Coronary artery (tissue), 2 donors: ENCODE results near the gene ST6GALNAC3.

Experiments
- DNase-seq: peaks from one replicate; pipeline ENCODE4 v3.0.0-alpha.2; 2017; ENCODE audit warnings: low spot score
- H3K27ac ChIP-seq, 2 donors: fragments of 200-600 bp; sonication (generic); one replicate each; pipeline ENCODE4 v1.5.1; 2016 to 2019
- H3K4me3 ChIP-seq: fragments of 200-600 bp; sonication (generic); 2 replicates; pipeline ENCODE4 v1.5.1; 2016; ENCODE audit warnings: mild to moderate bottlenecking, moderate library complexity
- TF ChIP-seq, protein P1 (sequence below): fragments of 200-600 bp; sonication (generic); IDR thresholded peaks from one replicate; pipeline ENCODE4 v1.5.1; 2019; ENCODE audit warnings: antibody characterized with exemption

ST6GALNAC3 gene

DNA sequence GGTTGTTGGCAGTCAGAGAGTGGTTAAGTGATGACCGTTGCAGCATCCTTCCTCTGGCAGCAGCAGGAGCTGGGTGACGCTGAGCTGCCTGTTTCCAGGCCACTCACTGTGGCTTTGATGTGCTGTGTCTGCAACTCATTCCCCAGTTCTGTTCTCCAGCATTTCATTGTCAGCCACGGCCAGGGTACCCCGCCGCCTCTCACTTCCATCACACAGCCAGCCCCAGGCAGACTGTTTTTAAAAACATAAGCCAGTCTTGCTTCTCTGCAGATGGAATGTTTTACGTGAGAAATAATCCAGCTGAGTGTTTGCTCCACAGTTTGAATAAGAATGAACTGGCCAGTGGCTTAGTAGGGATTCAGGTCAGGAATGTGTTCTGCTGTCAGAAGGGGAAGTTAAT is 21.5 kb upstream of the ST6GALNAC3 start:
- Histone ChIP-seq H3K27ac (no peak overlapping the region), H3K4me3 (no peak overlapping the region)
- TF ChIP-seq, protein P1, sequence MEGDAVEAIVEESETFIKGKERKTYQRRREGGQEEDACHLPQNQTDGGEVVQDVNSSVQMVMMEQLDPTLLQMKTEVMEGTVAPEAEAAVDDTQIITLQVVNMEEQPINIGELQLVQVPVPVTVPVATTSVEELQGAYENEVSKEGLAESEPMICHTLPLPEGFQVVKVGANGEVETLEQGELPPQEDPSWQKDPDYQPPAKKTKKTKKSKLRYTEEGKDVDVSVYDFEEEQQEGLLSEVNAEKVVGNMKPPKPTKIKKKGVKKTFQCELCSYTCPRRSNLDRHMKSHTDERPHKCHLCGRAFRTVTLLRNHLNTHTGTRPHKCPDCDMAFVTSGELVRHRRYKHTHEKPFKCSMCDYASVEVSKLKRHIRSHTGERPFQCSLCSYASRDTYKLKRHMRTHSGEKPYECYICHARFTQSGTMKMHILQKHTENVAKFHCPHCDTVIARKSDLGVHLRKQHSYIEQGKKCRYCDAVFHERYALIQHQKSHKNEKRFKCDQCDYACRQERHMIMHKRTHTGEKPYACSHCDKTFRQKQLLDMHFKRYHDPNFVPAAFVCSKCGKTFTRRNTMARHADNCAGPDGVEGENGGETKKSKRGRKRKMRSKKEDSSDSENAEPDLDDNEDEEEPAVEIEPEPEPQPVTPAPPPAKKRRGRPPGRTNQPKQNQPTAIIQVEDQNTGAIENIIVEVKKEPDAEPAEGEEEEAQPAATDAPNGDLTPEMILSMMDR: no peak
- no peak for DNase-seq

DNA sequence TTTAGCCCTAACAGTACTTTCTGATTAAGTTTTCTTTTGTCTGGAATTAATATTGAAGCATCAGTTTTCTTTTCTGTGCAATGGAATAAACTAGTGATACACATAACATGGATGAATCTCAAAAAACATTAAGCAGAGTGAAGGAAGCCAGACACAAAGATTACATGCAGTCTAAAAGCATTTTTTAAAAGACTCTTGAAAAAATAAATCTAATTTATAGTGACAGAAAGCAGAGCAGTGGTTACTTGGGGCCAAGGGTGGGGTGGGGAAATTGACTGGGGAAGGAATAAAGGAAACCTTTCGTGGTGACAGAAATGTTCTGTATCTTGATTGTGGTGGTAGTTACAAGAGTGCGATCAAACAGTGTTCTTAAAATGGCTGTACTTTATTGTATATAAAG is 20.2 kb upstream of the ST6GALNAC3 start:
- TF ChIP-seq, protein P1: no peak
- DNase-seq: no peak
- H3K27ac ChIP-seq: no peak overlapping the region
- H3K4me3 ChIP-seq: no peak overlapping the region

DNA sequence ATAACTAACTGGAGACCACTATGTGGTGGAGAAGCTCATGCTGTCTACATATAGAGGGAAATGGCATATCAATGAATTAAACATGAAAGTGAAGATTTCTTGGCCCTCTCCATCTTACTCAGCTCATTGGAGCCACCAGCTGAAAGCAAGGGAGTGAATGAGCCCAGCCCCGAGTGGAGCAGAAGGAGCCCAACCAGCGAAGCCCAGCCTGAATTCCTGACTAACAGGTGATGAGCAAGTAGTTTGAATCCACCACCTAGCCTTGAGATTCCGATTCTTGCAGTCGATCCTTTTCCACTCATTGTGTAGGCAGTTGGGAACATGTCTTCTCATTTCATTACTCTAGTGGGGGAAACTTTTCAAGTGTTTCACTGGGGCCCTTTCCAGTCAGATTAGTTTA is 18.6 kb upstream of the ST6GALNAC3 start:
- Histone ChIP-seq H3K4me3 (no peak overlapping the region), H3K27ac (no peak overlapping the region)
- TF ChIP-seq, protein P1: no peak
- no peak for DNase-seq

DNA sequence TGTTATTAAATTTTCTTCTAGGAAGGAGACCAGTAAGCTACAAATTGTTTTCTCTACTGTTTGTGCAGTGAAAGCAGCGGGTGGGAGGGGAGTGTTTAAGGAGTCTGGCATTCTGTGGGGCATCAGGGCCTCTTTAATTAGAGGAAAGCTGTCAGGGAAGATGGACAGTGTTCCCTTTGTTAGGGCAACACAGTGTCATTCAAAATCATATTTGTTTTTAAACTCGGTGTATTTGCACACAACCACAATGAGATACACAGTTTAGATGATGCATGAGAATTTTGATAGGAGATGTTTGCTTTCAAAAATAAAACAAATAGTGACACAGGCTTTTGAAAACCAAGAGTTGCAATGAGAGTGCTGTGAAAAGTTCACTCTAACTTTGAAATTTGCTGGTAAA is 15.1 kb upstream of the ST6GALNAC3 start:
- H3K27ac ChIP-seq: no peak overlapping the region
- TF ChIP-seq, protein P1: no peak
- DNase-seq: no peak
- H3K4me3 ChIP-seq: no peak overlapping the region

DNA sequence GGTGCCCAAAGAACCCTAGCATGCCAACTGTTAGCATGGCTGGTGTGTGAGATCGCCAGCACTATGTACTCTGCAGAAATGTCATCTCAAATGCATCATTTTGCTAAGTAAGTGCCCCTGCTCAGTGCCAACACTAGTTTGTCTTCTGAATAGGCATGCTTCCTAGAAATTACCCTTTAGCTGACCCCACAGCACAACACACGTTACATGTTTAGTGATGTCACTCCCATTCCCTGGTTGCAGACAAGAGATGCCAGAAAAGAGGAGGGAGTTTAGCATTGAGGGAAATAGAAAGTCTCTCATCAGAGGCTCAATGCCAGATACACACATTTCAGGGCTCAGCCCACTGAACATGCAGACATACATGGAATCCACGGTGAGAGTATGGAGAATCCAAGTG is 9.3 kb upstream of the ST6GALNAC3 start:
- no peak for DNase-seq
- Histone ChIP-seq H3K27ac (no peak overlapping the region), H3K4me3 (no peak overlapping the region)
- TF ChIP-seq, protein P1: no peak

DNA sequence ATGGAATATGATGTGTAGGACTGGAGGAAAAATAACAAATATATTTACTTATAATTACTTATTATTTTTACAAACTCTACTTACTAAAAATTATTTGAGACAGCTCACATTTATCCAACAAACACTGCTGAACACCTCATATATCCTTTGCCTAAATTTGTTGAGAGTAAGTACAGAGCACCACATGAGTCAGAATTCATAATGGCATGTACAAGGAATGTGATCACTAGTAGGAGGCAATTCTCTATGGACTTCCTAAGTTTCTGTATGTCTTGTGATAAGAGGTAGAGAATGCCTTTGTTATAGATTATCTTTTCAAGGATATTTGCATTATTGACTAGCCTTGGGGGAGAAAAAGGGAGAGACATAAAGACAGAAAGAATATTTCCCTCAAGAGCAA is 8.2 kb upstream of the ST6GALNAC3 start:
- TF ChIP-seq, protein P1: no peak
- no peak for DNase-seq
- Histone ChIP-seq H3K27ac (no peak overlapping the region), H3K4me3 (no peak overlapping the region)

DNA sequence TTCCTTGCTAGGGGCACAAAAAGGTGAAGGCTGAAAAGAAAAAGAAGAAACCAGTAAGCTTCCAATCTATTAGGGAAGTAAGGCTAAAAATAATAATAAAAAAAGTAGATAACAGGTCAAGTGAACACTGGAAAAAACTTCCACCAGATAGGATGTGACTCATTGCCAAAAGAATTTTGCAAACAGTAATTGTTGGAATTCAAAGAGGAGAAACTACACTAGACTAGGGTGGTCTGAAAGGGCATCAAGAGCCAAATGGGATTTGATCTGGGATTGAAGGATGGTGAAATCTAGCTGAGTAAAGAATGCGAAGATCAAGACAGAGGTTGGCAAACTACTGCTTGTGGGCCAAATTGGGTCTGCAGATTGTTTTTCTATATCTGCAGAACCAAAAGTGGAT is 6.0 kb upstream of the ST6GALNAC3 start:
- DNase-seq: no peak
- no peak overlapping the region for H3K27ac ChIP-seq
- TF ChIP-seq, protein P1: no peak
- H3K4me3 ChIP-seq: no peak overlapping the region
